ENCODE measurements around the gene TMEM187. TPM values are rescaled to one million over a fixed set of nuclear protein-coding genes. Genes with fewer than 3 reads are reported as not detected.

The TMEM187 gene
- polyA plus RNA-seq, 1 experiment, result 3.2 TPM

DNA sequence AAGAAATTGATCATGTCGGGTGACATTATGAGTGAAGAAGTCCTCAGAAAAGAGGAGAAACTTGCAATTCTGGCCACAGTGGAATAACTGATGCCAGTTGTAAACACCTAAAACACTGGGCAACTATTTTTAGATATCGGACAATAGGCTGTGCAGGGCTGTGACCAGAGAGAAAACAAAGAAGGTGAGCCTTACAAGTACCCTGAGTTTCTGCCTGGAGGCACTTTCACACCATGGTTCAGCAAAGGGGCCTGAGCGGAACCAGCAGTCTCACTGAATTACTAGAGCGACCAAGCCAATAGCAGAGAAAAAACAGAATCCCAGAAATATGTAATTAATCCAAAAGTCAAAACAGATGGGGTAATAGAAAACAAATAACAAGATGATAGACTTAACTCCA lies 36.0 kb downstream of the TMEM187 start:
- Histone ChIP-seq H3K27ac (ENCODE audit: low read depth, low read length) (no peak overlapping the region), H3K4me3 (ENCODE audit: low read depth, low read length) (no peak overlapping the region), H3K9me3 (ENCODE audit: control insufficient read depth, insufficient read depth, low read length) (no peaks in the 10 kb centered on the region), H3K27me3 (ENCODE audit: control insufficient read depth, insufficient read depth, low read length) (no peaks in the 10 kb centered on the region)
- ChIA-PET POLR2A (no interaction called here), CTCF (interaction anchor here (0.6 kb wide), 1 partner anchor 375 kb away, joined by 4 read pairs; no protein-coding TSS in a partner anchor)
- DNase-seq (ENCODE audit: low read depth, low spot score), result no peak
- TF ChIP-seq, protein P1, sequence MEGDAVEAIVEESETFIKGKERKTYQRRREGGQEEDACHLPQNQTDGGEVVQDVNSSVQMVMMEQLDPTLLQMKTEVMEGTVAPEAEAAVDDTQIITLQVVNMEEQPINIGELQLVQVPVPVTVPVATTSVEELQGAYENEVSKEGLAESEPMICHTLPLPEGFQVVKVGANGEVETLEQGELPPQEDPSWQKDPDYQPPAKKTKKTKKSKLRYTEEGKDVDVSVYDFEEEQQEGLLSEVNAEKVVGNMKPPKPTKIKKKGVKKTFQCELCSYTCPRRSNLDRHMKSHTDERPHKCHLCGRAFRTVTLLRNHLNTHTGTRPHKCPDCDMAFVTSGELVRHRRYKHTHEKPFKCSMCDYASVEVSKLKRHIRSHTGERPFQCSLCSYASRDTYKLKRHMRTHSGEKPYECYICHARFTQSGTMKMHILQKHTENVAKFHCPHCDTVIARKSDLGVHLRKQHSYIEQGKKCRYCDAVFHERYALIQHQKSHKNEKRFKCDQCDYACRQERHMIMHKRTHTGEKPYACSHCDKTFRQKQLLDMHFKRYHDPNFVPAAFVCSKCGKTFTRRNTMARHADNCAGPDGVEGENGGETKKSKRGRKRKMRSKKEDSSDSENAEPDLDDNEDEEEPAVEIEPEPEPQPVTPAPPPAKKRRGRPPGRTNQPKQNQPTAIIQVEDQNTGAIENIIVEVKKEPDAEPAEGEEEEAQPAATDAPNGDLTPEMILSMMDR (IDR thresholded peaks at IDR 0.05; ENCODE audit: low read depth, low read length), result no peak

GRCh38 chrX:154010330-154011087 lies 38.0 kb downstream of the TMEM187 start:
- Histone ChIP-seq H3K9me3 (ENCODE audit: control insufficient read depth, insufficient read depth, low read length) (no peaks in the 10 kb centered on the region), H3K27ac (ENCODE audit: low read depth, low read length) (no peak overlapping the region), H3K4me3 (ENCODE audit: low read depth, low read length) (no peak overlapping the region), H3K27me3 (ENCODE audit: control insufficient read depth, insufficient read depth, low read length) (no peaks in the 10 kb centered on the region)
- DNase-seq (ENCODE audit: low read depth, low spot score), result no peak
- TF ChIP-seq, protein P1 (IDR thresholded peaks at IDR 0.05; ENCODE audit: low read depth, low read length), result no peak
- ChIA-PET CTCF (no interaction called here), POLR2A (no interaction called here)

DNA sequence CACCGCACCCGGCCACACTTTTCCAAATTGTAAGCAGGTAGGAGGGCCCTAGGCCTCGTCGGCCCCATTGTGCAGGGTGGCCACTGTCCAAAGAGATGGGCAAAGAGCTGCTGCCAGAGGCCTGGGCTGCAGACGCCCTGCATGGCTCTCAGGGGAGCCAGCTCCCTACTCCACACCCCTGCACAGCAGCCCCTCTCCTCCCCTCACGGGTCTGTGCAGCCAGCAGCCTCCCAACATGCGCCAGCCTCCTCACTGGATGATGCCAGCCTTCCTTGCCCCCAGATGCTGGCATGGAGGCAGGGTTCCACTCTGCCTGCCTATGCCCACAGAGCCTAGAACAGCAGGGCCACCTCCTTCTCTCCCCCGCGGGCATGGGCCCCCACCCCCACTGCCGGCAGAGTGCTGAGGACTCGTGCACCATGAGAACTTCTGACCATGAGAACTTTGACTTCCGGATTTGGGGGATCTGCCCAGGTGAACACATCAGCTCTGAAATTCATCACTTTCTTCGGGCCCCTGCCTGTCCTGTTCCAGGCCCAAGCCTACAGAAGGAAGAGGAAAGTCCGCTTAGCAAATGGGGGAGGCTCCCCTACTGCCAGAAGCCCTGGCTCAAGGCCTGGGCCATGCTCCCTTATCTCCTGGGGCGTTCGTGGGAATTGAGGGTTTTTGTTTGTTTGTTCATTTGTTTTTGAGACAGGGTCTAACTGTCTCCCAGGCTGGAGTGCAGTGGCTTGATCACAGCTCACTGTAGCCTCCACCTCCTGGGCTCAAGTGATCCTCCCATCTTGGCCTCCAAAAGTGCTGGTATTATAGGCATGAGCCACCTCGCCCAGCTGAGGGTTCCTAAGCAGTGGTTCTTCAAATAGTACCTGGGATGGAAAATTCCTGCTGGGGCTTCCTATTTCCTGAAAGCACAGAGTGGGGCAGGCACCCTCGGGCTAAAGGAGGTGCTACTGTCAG lies 39.1 kb downstream of the TMEM187 start:
- no peak overlapping the region for H3K27ac ChIP-seq (ENCODE audit: low read depth, low read length)
- no peaks in the 10 kb centered on the region for H3K27me3 ChIP-seq (ENCODE audit: control insufficient read depth, insufficient read depth, low read length)
- TF ChIP-seq, protein P1 (IDR thresholded peaks at IDR 0.05; ENCODE audit: low read depth, low read length), result no peak
- POLR2A ChIA-PET, result no interaction called here
- no peaks in the 10 kb centered on the region for H3K9me3 ChIP-seq (ENCODE audit: control insufficient read depth, insufficient read depth, low read length)
- CTCF ChIA-PET, result interaction anchor here (1.1 kb wide), 1 partner anchor 8 kb away, joined by 3 read pairs; no protein-coding TSS in a partner anchor
- DNase-seq (ENCODE audit: low read depth, low spot score), result no peak
- H3K4me3 ChIP-seq (ENCODE audit: low read depth, low read length), result no peak overlapping the region

DNA sequence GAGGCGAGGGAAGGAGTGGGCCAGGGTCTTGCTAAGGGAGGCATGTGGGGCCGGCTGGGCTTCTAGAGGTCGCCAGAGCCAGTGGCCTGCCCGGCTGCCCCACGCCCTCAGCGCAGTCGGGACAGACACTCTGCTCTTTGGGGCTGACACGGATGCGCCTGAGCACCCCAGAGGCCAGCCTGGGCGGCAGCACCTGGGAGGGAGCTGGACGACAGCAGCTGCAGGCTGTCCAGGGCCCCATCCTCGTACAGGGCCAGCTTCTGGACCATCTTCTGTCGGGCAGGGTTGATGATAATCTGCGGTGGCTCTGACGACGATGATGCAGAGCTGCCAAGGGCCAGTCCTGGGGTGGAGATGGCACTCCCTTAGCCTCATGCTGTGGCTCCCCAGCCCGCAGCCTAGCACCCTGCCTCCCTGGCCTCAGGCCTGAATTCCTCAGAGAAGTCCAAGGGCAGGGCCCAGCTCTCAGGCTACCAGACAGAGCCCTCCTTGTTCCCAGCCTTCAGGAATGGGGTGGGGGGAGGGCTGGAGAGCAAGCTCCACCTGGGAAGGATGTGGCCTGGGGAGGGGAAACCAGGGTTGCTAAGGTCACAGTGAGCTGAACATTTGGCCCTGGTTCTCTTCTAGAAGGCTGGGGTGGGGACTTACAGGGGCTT lies 39.9 kb downstream of the TMEM187 start:
- Histone ChIP-seq H3K27ac (ENCODE audit: low read depth, low read length) (no peak overlapping the region), H3K9me3 (ENCODE audit: control insufficient read depth, insufficient read depth, low read length) (no peaks in the 10 kb centered on the region), H3K27me3 (ENCODE audit: control insufficient read depth, insufficient read depth, low read length) (no peaks in the 10 kb centered on the region), H3K4me3 (ENCODE audit: low read depth, low read length) (no peak overlapping the region)
- POLR2A ChIA-PET, result no interaction called here
- TF ChIP-seq, protein P1 (IDR thresholded peaks at IDR 0.05; ENCODE audit: low read depth, low read length), result no peak
- DNase-seq (ENCODE audit: low read depth, low spot score), result no peak
- CTCF ChIA-PET, result interaction anchor here (1.0 to 1.9 kb wide), 5 partner anchors 9 to 41 kb away, joined by 3 to 10 read pairs (median 6); partner anchors contain the start of gene HCFC1
